Endometrium (tissue), 2 donors: ENCODE measurements around the gene ELMO3.
A peak's percentile ranks its signal among the peaks of the same experiment; 100 is the strongest.

Experiments
- FAIRE-seq: peaks from 2 replicates; lab custom pipeline; 2012; peaks lifted over from hg19 to GRCh38; lab: Jason Lieb, UNC
- donor health status: control.
- donor health status: control.

Gene ELMO3

DNA sequence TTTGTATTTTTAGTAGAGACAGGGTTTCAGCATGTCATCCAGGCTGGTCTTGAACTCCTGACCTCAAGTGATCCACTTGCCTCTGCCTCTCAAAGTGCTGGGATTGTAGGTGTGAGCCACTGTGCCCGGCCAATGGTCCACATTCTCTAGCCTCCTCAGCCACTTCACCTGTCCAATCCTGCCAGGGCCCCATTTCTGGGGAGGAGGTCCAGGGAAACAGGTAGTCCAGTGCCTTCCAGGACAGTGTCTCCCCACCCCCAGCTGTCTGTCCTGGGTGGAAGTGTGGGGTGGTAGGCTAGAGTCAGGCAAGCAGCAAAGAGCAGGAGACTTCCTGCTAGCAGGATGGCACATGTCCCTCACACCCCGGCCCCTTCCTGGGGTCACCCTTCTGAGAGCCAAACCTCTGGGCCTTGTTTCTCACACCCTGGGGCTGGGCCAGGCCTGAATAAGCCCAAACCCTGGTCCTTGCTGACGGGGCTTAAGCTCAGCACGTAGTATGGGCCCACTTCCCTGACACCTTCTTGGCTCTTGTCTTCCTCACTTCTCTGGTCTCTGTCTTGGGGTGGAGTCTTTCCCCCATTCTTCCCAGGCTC is 43.3 kb downstream of the ELMO3 start:
- no peak for FAIRE-seq

DNA sequence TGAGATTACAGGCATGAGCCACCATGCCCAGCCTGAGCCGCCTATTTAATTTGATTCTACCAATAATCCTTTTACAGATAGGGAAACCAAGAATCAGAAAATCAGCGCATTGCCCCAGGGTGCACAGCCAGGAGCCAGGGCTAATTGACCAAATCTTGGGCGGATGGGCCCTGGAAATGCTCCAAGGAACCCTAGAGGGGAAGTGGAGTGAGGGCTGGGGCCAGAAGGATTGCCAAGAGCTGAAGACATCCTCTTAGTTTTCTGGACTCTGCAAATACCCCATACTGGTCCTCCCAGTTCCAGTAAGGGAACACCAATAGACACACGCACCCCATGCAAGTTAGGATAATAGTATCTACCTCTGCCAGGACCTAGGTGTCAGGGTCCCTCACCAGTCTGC is 44.5 kb downstream of the ELMO3 start:
- FAIRE-seq: no peak

DNA sequence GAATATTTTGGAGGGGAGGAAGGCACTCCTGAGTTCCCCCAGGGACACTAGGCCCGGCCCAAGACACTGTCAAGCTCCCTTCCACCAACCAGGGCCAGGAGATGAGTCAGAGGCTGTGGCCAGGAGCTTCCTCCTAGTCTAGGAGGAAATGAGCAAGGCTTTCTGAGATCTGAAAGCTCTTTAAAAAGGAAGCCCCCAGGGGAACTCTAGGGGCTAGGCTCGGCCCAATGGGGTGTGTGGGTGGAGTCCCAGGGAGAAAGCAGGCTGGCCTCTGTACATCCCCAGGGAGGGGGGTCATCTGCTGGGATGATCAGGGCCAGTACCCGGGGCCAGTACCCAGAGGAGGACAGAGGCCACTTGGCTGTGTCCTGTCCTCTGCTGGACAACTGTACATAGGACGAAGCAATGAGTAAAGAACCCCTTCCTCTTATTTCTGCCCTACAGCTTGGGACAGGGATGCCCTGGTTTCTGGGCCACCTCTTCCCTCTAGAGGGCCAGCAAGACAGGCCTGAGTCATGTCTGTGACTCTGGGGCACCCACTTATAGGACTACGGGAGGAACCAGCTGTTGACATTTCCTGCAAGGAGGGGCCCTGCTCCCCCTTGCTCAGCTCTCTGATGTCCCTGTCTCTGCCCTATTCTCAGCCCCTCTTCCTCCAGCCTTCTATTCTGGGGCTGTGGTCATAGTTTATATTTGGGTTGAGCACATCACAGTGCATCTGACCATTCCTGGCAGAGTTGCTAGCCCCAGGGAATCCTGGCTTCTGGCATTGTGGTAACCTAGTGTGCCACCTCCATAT is 45.7 kb downstream of the ELMO3 start:
- FAIRE-seq: no peak

DNA sequence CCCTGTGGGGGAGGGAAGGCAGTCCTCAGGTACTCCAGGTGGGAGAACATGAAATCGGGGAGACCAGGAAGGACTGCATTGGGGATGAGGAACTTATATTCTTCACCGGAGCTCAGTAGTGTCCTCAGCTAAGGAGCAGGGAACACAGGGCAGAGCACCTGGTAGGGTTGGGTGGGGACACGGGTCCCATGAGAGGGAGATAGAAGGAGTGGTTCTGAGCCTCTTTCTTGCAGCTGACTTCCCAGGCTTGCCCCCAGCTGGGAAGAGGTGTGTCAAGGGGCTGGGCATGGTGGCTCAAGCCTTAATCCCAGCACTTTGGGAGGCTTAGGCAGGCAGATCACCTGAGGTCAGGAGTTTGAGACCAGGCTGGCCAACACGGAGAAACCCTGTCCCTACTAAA is 46.3 kb downstream of the ELMO3 start:
- FAIRE-seq: no peak

DNA sequence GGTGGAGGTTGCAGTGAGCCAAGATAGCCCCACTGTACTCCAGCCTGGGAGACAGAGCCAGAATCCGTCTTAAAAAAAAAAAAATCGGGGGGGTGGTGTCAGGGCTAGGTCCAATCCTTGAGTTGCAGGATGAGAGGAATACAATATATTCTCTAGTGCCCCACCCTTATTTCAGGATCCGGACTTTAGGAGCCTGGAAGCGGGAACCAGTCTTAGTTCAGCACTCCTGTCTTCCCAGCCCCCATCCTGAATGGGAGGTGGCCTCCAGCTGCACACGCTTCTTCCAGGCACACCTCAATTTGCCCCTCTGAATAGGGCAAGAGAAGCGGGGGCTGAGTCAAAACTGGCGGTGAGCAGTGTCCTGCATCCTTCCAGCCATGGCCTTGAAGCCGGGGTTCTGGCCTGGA is 46.7 kb downstream of the ELMO3 start:
- FAIRE-seq: no peak

DNA sequence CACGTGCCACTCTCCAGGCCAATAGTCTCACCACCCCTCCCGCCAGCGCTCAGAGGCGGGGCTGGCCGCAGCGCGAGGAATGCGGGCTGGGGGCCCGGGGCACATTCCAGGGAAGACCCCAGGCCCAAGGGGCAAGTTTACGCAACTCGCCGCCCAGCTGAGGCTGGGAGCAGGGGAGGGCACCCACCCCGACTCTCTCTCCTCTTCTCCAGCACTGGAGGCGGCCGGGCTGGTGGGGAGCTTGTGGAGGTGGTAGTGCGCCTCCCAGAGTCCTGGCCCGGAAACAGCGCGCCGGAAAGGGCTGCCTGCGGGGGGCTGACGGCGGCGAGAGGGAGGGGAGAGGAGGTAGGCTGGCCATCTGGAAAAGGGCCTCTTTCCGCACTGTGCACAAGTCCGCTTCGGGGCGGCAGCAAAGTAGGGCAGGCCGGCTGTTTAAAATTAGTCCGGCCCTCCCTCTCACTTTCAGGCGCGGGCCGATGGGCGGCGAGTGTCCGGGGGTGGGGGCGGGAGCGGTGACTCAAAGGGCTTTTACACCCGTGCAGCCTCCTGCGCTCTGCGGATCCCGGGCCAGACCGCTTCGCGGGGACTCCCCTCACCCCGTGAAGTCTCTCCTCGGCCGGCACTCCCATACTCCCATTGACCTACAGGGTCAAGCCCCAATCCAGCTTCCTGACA is 47.3 kb downstream of the ELMO3 start:
- FAIRE-seq: no peak

DNA sequence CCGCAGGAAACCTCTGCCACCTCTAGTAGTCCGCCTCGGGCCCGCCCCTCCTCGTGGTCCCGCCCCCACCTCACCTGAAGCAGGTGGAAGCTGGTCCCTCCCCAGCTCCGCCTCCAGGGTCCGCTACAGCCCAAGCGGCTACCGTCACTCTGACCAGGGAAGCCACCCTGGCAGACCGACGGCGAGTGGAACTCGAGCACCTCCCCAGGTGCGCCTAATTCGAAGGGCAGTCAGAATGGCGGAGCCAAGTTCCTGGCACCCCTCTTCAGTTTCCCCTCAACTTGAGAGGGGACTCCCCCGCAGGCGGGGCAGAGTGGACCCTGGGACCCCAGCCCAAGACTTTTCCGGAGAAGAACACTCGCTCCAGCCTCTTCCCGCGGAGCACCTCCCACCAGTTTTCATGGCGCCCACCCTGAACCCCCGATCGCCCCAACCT is 47.8 kb downstream of the ELMO3 start:
- no peak for FAIRE-seq

DNA sequence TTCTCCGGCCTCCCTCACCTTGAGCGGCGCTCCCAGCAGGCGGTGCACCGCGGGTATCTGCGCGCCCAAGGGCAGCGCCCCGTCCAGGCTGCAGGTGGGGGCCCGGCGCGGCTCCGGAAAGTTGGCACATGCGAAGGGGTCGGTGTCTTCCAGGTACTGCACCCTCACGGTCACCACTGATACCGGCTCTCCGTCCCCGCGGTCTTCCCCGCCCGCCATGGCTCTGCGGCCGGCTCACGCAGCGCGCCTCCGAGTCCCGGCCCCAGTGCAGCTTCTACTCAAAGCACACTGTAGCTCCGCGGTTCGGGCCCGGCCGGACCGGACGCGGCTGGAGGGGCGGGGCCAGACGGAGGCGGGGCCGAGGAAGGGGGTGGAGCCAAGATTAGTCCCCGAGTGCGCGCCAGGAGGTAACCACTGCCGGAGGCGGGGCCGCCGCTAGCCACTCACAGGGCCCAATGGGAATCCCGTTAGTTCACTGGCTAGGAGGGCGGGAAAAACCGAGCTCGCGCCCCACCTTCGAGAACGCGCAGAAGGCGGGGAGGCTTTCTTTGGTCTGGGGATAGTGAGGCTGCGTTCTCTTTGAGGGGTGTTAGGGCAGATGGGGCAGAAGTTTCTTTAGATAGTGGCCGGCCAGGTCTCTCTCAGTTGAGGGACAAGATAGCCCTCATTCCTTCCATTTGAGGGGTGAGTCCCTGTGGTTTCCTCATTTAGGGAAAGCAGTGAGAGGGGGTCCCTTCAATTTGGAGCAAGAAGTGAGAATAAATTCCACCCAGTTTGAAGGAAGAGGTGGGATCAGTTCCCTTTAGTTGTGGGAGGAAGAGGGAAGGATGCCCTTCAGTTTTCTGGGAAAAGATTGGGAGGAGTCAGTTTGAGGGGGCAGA is 48.5 kb downstream of the ELMO3 start, which contains the start of gene FHOD1:
FHOD1 (minus strand) TSS at position 290 of the 881 bp plus-strand sequence; CDS start at position 219, 71 bp downstream.
- peak; percentile 84 for FAIRE-seq

DNA sequence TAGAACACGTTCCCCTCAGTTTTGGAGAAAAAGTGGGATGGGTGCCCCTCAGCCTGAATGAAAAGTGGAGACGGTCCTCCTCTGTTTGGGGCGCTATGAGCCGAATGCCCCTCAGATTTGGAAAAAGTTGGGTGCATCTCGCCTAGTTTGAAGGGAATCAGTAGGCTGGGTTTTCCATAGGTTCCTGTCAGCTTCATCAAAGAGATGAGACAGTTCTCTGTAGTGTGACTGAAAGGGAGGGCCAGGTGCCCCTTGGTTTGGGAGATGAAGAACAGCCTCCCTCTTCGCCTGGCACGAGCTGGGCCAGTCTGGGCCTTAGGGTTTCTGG is 49.1 kb downstream of the ELMO3 start:
- FAIRE-seq: no peak

DNA sequence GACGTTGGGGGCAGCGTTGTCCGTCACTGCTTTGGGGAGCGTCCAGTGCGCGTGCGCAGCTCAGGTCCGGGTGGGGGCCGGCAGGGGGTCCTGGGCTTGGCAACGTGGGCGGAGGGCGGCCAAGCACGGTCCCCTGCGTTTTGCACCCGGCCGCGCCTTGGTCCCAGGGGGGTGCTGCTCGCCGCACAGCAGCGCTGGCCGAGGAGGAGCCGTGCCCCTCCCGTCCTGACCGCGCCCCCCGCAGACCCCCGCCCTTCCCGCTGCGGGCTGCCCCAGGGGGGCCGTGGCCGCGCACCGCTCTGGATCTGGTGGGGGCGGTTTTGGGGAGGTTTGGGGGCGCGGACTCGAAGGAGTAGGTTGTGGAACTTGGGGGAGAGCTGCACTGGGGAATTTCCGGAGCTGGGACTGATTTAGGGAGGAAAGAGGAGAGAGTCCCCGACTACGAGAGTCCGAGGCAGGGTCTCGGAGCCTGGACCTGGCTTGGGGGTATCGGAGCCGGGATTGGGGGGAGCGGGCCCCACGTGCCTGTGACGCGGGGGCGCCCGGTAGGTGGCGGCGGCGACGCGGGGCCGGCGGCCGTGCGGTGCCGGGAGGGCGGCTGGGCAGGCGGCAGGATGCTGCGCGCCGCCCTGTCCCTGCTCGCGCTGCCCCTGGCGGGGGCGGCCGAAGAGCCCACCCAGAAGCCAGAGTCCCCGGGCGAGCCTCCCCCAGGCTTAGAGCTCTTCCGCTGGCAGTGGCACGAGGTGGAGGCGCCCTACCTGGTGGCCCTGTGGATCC is 49.7 kb downstream of the ELMO3 start, which contains the start of gene SLC9A5:
SLC9A5 (plus strand) TSS at position 579 of the 777 bp plus-strand sequence; CDS start at position 615, 36 bp downstream.
- no peak for FAIRE-seq

DNA sequence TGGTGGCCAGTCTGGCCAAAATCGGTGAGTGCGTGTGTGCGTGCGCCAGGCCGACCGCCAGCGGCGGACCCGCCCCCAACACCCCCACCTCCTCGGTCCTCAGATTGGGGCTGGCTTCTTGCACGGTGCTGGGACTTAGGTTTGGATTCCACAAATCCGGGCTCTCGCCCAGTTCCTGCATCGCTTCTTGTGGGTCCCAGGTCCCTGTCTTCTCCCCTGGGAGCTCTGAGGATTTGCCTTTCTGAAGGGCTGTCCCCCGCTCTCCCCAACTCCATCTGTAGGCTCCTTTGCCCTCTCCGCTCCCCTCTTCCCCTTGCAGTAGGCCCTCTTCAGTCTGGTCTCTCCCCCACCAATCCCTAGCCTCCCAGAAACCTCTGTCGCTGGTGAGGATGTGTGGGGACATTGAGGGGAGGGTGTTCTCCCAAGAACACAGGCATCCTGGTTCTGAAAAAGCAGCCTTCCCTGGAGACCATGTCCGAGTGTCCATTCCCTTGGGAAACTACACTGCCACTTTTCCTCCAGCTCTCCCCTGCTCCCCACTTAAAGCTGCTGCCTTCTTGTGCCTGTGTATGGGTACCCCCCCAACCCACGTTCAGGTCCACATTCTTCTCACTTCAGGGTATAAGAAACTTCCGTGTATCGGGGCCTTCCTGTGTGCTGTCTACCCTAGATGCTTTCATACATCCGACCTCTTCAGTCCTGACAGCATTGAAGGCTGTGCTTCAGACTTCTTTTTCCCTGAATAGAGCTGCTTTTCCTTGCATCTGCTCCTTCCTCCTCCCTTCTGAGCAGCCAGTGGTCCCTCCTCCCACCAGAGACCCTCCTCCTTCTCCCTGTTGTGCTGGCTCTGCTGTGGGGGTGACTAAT is 50.5 kb downstream of the ELMO3 start:
- no peak for FAIRE-seq

DNA sequence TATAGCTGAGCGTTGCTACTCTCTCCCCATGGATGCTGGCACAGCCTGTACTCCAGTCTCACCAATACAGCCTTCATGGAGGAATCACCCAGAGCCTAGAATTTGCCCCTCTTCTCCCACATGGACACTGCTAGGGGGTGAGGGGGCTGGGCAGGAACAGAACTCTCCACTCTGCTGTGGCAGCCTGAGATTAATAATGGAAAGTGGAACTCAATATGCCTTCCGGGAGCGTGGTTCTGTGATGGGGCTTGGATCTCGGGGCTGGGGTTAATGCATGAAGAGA is 51.1 kb downstream of the ELMO3 start:
- no peak for FAIRE-seq

DNA sequence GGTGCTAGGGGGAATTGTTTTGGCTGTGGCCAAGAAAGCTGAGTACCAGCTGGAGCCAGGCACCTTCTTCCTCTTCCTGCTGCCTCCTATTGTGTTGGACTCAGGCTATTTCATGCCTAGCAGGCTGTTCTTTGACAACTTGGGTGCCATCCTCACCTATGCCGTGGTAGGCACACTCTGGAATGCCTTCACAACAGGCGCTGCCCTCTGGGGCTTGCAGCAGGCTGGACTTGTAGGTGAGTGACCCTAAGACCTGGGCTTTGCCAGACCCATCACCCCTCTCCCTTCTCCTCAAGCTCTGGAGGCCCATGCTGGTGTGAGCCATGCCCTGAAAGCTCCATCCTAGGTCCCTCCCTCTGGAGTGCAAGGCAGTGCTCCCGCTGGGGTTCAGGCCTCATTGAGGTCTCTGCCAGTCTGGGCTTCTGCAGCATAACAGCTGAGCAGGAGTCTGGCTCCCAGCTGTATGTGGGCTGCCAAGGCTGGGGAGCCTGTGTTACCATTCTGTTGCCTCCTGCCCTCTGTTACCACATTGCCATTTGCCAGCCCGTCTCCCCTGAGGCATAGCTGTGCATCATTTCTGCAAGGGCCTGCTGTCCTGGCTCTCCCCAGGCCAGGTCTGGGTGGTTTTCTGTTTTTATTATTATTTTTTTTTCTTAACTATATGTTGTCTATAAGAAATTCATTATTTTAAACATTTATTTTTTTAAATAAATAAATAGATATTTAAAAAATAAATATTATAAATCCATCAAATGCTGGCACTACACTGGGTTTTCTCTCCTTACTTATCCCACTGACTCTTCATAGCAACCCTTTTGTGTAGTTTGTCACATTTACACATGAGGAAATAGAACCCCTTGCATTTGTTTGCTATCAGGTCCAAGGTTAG is 53.9 kb downstream of the ELMO3 start:
- FAIRE-seq: no peak
